Right lobe of liver (tissue), 4 donors: Measurements from ENCODE around the gene INSR.

ENCODE experiments used
- CTCF ChIP-seq, 4 donors: fragments of 200-600 bp in 3 of 4; fragments of 450-650 bp in 1 of 4; IDR thresholded peaks; one replicate each; pipeline versions ENCODE4 v1.5.1 to v1.8.0; 2016 to 2022; ENCODE audit warnings: antibody characterized with exemption in 4 of 4, mild to moderate bottlenecking in 2 of 4
- POLR2A ChIP-seq: fragments of 450-650 bp; IDR thresholded peaks from one replicate; pipeline ENCODE4 v1.6.1; 2017; ENCODE audit warnings: antibody characterized with exemption, mild to moderate bottlenecking
- donor health status: DM: no; HTN: no; CAD: no.
- donor health status: DM: no; HTN: no; CAD: no.
- donor health status: DM: no; HTN: yes; CAD: no.

- TF ChIP-seq CTCF (IDR thresholded peaks at IDR 0.05) (no peak), POLR2A (no peak)
Measured at GRCh38 chr19:7328647-7329046, 34.4 kb upstream of the INSR start.
